ENCODE results near the gene KCNN3.

Gene KCNN3

GRCh38 chr1:154839691-154840090, 30.4 kb downstream of the KCNN3 start:
- DNase-seq: no peak

- DNase-seq: no peak
Observed at GRCh38 chr1:154838988-154839387, 31.1 kb downstream of the KCNN3 start.

GRCh38 chr1:154838461-154838860, 31.6 kb downstream of the KCNN3 start:
- no peak for DNase-seq

GRCh38 chr1:154837672-154838171, 32.4 kb downstream of the KCNN3 start:
- no peak for DNase-seq

GRCh38 chr1:154837034-154837671, 32.9 kb downstream of the KCNN3 start:
- no peak for DNase-seq

- DNase-seq: no peak
Observed at GRCh38 chr1:154835531-154836324, 34.4 kb downstream of the KCNN3 start.

GRCh38 chr1:154833841-154834240, 36.2 kb downstream of the KCNN3 start:
- no peak for DNase-seq

- DNase-seq: no peak
Observed at GRCh38 chr1:154833209-154833608, 36.9 kb downstream of the KCNN3 start.

- no peak for DNase-seq
Observed at GRCh38 chr1:154832384-154832783, 37.7 kb downstream of the KCNN3 start.

- DNase-seq: no peak
Observed at GRCh38 chr1:154831462-154831861, 38.6 kb downstream of the KCNN3 start.

GRCh38 chr1:154829062-154829461, 41.0 kb downstream of the KCNN3 start:
- DNase-seq: no peak

GRCh38 chr1:154824179-154825000, 45.7 kb downstream of the KCNN3 start:
- DNase-seq: no peak

GRCh38 chr1:154822717-154823116, 47.4 kb downstream of the KCNN3 start:
- no peak for DNase-seq

- no peak for DNase-seq
Observed at GRCh38 chr1:154822233-154822632, 47.8 kb downstream of the KCNN3 start.

- no peak for DNase-seq
Observed at GRCh38 chr1:154821083-154821482, 49.0 kb downstream of the KCNN3 start.

- DNase-seq: no peak
Observed at GRCh38 chr1:154820646-154821045, 49.4 kb downstream of the KCNN3 start.

GRCh38 chr1:154819628-154820590, 50.2 kb downstream of the KCNN3 start:
- DNase-seq: no peak

GRCh38 chr1:154818911-154819310, 51.2 kb downstream of the KCNN3 start:
- no peak for DNase-seq

GRCh38 chr1:154816937-154817336, 53.1 kb downstream of the KCNN3 start:
- DNase-seq: no peak

- no peak for DNase-seq
Observed at GRCh38 chr1:154816369-154816768, 53.7 kb downstream of the KCNN3 start.

- no peak for DNase-seq
Observed at GRCh38 chr1:154813846-154814505, 56.1 kb downstream of the KCNN3 start.

All from KG1 (cell line).